C4-2B (cell line): ENCODE data around the gene RABGAP1.

Experiments
- ZFX ChIP-seq: fragments of 450-650 bp; IDR thresholded peaks from 2 replicates; pipeline ENCODE4 v1.6.1; 2017
- TF ChIP-seq, protein P1 (sequence below): fragments of 450-650 bp; conservative IDR thresholded peaks from 2 replicates; pipeline ENCODE4 v1.5.1; 2017; ENCODE audit warnings: mild to moderate bottlenecking

DNA sequence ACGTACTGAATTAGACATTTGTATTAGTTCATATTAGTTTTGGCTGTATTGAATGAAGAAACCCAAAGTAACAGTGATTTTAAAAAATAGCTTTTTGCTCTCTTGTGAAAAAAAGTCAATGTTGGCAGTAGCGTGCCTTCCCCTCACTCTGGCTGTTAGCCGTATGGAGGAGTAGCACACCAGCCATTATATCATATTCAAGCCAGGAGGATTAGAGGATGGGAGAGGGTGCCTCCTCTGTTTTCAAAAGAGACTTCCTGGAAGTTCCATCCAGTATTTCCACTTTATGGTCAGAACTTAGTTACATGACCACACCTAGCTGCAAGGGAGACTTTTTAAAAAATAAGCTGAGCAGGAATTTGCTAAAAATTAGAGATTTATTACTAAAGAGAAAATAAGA lies 133.8 kb downstream of the RABGAP1 start:
- TF ChIP-seq, protein P1, sequence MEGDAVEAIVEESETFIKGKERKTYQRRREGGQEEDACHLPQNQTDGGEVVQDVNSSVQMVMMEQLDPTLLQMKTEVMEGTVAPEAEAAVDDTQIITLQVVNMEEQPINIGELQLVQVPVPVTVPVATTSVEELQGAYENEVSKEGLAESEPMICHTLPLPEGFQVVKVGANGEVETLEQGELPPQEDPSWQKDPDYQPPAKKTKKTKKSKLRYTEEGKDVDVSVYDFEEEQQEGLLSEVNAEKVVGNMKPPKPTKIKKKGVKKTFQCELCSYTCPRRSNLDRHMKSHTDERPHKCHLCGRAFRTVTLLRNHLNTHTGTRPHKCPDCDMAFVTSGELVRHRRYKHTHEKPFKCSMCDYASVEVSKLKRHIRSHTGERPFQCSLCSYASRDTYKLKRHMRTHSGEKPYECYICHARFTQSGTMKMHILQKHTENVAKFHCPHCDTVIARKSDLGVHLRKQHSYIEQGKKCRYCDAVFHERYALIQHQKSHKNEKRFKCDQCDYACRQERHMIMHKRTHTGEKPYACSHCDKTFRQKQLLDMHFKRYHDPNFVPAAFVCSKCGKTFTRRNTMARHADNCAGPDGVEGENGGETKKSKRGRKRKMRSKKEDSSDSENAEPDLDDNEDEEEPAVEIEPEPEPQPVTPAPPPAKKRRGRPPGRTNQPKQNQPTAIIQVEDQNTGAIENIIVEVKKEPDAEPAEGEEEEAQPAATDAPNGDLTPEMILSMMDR = no peak
- TF ChIP-seq ZFX = no peak
